Esophagus squamous epithelium (tissue), 4 donors: Measurements from ENCODE around the gene OR2L13.
"Not testable (repeated sequence)": the region's sequence is repeated elsewhere in the genome, so short reads cannot be mapped to it uniquely, and the experiment has no call there.

ENCODE experiments used
- POLR2A ChIP-seq, 4 donors: fragments of 450-650 bp; IDR thresholded peaks; one replicate each; pipeline ENCODE4 v1.6.1; 2017; ENCODE audit warnings: antibody characterized with exemption in 4 of 4, mild to moderate bottlenecking in 4 of 4, moderate library complexity in 3 of 4
- TF ChIP-seq, protein P1 (sequence below), 6 experiments: fragments of 450-650 bp in 4 of 6; fragments of 200-600 bp in 2 of 6; sonication (generic) in 2 of 6; IDR thresholded peaks; one replicate each; pipeline ENCODE4 v1.5.1; 2016 to 2019; ENCODE audit warnings: antibody characterized with exemption in 6 of 6, mild to moderate bottlenecking in 4 of 6, moderate library complexity in 4 of 6

DNA sequence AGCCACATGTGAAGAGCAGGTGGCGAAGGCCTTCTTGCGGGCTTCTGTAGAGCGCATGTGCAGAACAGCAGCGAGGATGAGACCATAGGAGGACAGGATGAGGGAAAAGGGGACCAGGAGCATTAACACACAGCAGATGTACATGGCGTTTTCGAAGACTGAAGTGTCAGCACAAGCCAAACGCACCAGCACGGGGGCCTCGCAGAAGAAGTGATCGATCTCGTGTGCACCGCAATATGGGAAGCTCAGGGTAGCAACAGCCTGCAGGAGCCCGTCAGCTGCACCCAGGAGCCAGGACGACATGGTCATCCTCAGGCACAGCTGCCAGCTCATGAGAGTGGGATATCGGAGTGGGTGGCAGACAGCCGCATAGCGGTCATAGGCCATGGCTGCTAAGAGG is 11.1 kb upstream of the OR2L13 start:
- TF ChIP-seq POLR2A (IDR thresholded peaks at IDR 0.05), result not testable (repeated sequence)
- TF ChIP-seq, protein P1, sequence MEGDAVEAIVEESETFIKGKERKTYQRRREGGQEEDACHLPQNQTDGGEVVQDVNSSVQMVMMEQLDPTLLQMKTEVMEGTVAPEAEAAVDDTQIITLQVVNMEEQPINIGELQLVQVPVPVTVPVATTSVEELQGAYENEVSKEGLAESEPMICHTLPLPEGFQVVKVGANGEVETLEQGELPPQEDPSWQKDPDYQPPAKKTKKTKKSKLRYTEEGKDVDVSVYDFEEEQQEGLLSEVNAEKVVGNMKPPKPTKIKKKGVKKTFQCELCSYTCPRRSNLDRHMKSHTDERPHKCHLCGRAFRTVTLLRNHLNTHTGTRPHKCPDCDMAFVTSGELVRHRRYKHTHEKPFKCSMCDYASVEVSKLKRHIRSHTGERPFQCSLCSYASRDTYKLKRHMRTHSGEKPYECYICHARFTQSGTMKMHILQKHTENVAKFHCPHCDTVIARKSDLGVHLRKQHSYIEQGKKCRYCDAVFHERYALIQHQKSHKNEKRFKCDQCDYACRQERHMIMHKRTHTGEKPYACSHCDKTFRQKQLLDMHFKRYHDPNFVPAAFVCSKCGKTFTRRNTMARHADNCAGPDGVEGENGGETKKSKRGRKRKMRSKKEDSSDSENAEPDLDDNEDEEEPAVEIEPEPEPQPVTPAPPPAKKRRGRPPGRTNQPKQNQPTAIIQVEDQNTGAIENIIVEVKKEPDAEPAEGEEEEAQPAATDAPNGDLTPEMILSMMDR (IDR thresholded peaks at IDR 0.05), result not testable (repeated sequence)
